Chondrocyte (in vitro differentiated cells): ENCODE measurements around the gene TMC4. TPM values are rescaled to one million over a fixed set of nuclear protein-coding genes. Genes with fewer than 3 reads are reported as not detected.
A peak's percentile ranks its signal among the peaks of the same experiment; 100 is the strongest.

Experiments
- DNase-seq: peaks from one replicate; pipeline ENCODE4 v3.0.0; 2021; ENCODE audit warnings: mixed read lengths, low spot score
- H3K27ac Mint-ChIP-seq: one replicate; pipeline ENCODE4 v1.8.0; 2021; ENCODE audit warnings: mild to moderate bottlenecking, moderate library complexity, mixed read lengths; ENCODE audit not compliant: unreplicated experiment
- H3K27me3 Mint-ChIP-seq: 2 replicates; pipeline ENCODE4 v1.8.0; 2021; ENCODE audit warnings: low read depth, mixed read lengths
- H3K36me3 Mint-ChIP-seq: 2 replicates; pipeline ENCODE4 v1.8.0; 2021; ENCODE audit warnings: low read depth, mixed read lengths
- H3K4me1 Mint-ChIP-seq: 2 replicates; pipeline ENCODE4 v1.8.0; 2021; ENCODE audit warnings: low read depth, mild to moderate bottlenecking, mixed read lengths
- H3K4me3 Mint-ChIP-seq: one replicate; pipeline ENCODE4 v1.8.0; 2021; ENCODE audit warnings: mild to moderate bottlenecking, moderate library complexity, mixed read lengths; ENCODE audit not compliant: unreplicated experiment
- H3K9me3 Mint-ChIP-seq: 2 replicates; pipeline ENCODE4 v1.8.0; 2021; ENCODE audit warnings: low read depth, mixed read lengths
- total RNA-seq: library from RNA; stranded (reverse); gene quantifications from 3 replicates; pipeline ENCODE4 v1.2.1, GENCODE V29; 2021
- TF ChIP-seq, protein P1 (sequence below): fragments of 200-600 bp; sonication (generic); IDR thresholded peaks from 2 replicates; pipeline ENCODE4 v1.5.0; 2021; ENCODE audit warnings: antibody characterized with exemption, mild to moderate bottlenecking, moderate library complexity

The TMC4 gene
- total RNA-seq, 1 donor from 2014 or later, result 3.7 TPM

DNA sequence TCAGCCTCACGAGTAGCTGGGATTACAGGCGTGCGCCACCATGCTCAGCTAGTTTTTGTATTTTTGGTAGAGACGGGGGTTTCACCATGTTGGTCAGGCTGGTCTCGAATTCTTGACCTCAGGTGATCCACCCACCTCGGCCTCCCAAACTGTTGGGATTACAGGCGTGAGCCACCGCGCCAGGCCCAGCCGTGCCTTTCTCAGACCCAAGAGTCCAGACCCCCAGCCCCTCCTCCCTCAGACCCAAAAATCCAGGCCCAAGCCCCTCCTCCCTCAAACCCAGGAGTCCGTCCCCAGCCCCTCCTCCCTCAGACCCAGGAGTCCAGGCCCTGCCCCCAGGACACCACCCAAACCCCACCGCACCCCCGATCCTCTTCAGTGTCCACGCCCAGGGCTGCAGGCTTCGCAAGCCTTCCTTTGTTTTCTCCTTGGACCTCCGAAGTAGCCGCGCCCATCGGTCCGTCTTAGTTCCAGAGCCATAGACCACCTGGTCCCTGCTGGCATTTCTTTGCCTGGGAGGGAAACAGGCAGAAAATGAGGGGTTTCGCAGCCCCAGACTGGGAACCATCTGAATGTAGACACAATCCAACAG is 3.7 kb downstream of the TMC4 start:
- no peak overlapping the region for H3K4me3 Mint-ChIP-seq
- H3K36me3 Mint-ChIP-seq, result no peaks in the 10 kb centered on the region
- TF ChIP-seq, protein P1, sequence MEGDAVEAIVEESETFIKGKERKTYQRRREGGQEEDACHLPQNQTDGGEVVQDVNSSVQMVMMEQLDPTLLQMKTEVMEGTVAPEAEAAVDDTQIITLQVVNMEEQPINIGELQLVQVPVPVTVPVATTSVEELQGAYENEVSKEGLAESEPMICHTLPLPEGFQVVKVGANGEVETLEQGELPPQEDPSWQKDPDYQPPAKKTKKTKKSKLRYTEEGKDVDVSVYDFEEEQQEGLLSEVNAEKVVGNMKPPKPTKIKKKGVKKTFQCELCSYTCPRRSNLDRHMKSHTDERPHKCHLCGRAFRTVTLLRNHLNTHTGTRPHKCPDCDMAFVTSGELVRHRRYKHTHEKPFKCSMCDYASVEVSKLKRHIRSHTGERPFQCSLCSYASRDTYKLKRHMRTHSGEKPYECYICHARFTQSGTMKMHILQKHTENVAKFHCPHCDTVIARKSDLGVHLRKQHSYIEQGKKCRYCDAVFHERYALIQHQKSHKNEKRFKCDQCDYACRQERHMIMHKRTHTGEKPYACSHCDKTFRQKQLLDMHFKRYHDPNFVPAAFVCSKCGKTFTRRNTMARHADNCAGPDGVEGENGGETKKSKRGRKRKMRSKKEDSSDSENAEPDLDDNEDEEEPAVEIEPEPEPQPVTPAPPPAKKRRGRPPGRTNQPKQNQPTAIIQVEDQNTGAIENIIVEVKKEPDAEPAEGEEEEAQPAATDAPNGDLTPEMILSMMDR, result no peak
- no peak overlapping the region for H3K27ac Mint-ChIP-seq
- peaks cover 10% of the 10 kb centered on the region for H3K4me1 Mint-ChIP-seq
- DNase-seq, result no peak
- no peaks in the 10 kb centered on the region for H3K9me3 Mint-ChIP-seq
- H3K27me3 Mint-ChIP-seq, result no peaks in the 10 kb centered on the region

DNA sequence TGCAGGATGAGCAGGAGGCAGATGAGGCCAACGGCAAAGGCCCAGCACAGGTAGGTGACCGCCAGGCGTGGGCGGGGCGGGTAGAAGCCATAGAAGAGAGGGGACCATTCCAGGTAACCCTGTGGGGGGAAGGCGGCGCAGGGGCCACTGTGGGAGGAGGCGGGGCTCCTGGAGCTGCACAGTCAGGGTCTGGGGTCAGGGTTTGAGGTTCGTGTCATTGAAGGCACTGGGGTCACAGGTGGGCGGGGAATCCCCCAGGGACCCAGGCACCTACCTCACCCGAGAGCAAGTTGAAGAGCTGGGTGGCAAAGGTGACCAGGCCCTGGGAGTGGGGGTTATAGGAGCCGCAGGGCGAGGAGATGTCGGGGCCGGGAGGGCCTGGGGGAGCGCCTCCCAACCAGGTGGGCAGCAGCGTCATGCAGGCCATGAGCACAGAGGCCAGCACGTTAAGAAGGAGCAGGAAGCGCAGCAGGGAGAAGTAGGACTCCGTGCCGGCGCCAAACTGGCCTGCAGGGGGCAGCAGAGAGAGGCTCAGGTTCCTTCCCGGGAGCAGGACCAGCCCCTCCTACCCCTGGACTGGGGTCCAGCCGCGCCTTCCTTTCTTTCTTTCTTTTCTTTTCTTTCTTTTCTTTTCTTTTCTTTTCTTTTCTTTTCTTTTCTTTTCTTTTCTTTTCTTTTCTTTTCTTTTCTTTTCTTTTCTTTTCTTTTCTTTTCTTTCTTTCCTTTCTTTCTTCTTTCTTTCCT is 4.6 kb downstream of the TMC4 start:
- TF ChIP-seq, protein P1, result peak; percentile 81
- Mint-ChIP-seq H3K27me3 (no peaks in the 10 kb centered on the region), H3K4me3 (no peak overlapping the region), H3K27ac (no peak overlapping the region), H3K4me1 (peaks cover 11% of the 10 kb centered on the region), H3K36me3 (no peaks in the 10 kb centered on the region), H3K9me3 (no peaks in the 10 kb centered on the region)
- no peak for DNase-seq

DNA sequence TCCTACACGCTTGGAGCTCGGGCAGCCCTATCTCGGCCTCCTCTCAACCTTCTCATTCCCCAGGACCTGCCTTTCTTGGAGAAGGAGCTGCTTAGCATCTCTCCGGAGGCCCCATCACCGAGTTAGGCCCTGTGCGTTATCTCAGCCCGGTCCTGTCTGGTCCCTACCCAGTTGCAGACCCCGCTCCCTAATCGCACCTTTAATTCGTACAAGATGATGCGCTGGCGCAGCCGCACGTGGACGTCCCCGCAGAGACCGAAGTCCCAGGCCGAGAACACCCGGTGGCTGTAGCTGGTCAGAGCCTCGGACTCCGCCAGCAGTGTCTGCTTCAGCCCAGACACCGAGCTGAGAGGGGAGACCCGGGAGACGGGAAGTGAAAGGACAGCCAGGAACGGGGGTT is 7.7 kb downstream of the TMC4 start:
- Mint-ChIP-seq H3K36me3 (no peaks in the 10 kb centered on the region), H3K27me3 (no peaks in the 10 kb centered on the region), H3K9me3 (no peaks in the 10 kb centered on the region), H3K27ac (no peak overlapping the region), H3K4me3 (no peak overlapping the region), H3K4me1 (peaks cover 25% of the 10 kb centered on the region)
- DNase-seq, result no peak
- TF ChIP-seq, protein P1, result no peak

DNA sequence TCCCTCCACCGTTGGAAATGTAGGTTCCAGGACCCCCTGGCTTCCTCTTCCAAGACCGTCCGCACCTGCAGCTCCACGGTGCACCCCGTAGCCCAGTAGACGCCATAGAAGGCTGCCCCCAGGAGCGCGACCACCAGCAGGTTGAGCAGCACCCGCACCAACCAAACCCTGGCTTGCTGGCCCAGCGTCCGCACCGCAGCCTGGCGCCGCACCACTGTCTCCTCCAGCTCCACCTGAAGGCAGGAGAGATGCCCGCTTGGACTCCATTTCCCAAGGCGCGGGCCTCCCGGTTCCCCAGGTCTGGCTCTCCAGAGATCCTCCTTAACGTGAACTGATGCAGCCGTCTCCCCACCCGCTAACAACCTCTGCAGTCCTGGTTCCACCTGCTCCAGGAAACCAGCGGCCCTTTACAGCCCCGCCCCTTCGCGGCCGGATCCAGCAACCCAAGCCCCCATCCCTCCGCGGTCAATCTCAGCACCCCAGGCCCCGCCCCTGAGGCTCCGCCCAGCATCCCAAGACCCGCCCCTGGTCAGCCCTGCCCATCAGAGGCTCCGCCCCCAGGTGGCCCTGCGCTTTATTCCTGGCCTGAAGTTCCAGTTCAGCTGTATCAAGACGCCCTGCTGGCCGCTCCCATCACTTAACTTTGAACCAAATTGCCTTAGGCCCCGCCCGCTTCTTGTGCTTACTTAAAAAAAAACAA is 8.4 kb downstream of the TMC4 start:
- H3K27me3 Mint-ChIP-seq, result no peaks in the 10 kb centered on the region
- TF ChIP-seq, protein P1, result no peak
- H3K4me1 Mint-ChIP-seq, result peaks cover 30% of the 10 kb centered on the region
- H3K4me3 Mint-ChIP-seq, result peak overlapping the region; percentile 42
- H3K9me3 Mint-ChIP-seq, result no peaks in the 10 kb centered on the region
- no peak for DNase-seq
- no peaks in the 10 kb centered on the region for H3K36me3 Mint-ChIP-seq
- peak overlapping the region; percentile 32 for H3K27ac Mint-ChIP-seq

DNA sequence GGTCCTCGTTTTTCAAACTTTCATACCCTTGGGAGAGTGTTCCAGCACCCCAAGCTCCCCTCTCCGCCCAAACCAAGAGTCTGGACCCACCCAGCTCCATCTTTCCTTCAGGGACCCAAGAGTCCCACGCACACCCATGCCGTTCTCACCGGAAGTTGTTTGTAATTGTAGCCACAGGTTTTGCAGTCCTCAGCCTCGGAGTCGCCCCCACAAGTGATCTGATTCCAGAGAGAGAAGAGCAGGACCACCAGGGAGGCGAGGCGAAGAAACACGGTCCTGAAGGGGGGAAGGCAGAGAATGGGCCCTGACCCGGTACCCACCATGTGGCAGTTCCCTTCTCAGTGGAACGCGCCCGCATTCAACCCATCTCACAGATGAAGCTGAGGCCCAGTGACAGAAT is 10.1 kb downstream of the TMC4 start:
- Mint-ChIP-seq H3K4me3 (no peak overlapping the region), H3K4me1 (peaks cover 41% of the 10 kb centered on the region), H3K36me3 (peaks cover 3% of the 10 kb centered on the region), H3K9me3 (no peaks in the 10 kb centered on the region), H3K27ac (no peak overlapping the region), H3K27me3 (no peaks in the 10 kb centered on the region)
- DNase-seq, result no peak
- TF ChIP-seq, protein P1, result no peak
